D721Med (cell line): ENCODE data around the gene KSR1.
A peak's percentile ranks its signal among the peaks of the same experiment; 100 is the strongest.

ENCODE experiments used
- DNase-seq: peaks from one replicate; pipeline ENCODE4 v3.0.0; 2011; ENCODE audit warnings: low spot score; ENCODE audit not compliant: insufficient read length
- FAIRE-seq: peaks from 2 replicates; lab custom pipeline; 2011; peaks lifted over from hg19 to GRCh38; lab: Jason Lieb, UNC
- TF ChIP-seq, protein P1 (sequence below): IDR thresholded peaks from 2 replicates; pipeline ENCODE4 v1.5.1; 2012; ENCODE audit warnings: mild to moderate bottlenecking, control low read depth; ENCODE audit not compliant: insufficient read depth; ENCODE audit errors: missing control alignments

Gene KSR1

DNA sequence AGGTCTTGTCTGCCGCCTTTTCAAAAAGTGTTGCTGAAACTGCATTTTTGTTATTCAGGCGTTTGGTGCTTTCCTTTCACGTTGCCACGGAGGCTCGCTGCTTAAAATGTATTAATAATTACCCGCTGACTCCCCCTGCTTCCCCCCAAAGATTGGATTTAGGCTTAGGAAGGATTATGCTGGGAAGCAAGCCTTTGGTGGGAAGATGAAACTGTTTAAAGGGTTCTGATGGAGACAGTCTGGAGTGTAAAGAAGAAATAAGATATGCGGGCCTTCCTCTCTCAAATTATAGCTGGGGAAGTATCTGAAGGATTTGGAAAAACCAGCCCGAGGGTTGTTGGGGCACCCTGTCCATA, 1.1 kb downstream of the KSR1 start:
- TF ChIP-seq, protein P1, sequence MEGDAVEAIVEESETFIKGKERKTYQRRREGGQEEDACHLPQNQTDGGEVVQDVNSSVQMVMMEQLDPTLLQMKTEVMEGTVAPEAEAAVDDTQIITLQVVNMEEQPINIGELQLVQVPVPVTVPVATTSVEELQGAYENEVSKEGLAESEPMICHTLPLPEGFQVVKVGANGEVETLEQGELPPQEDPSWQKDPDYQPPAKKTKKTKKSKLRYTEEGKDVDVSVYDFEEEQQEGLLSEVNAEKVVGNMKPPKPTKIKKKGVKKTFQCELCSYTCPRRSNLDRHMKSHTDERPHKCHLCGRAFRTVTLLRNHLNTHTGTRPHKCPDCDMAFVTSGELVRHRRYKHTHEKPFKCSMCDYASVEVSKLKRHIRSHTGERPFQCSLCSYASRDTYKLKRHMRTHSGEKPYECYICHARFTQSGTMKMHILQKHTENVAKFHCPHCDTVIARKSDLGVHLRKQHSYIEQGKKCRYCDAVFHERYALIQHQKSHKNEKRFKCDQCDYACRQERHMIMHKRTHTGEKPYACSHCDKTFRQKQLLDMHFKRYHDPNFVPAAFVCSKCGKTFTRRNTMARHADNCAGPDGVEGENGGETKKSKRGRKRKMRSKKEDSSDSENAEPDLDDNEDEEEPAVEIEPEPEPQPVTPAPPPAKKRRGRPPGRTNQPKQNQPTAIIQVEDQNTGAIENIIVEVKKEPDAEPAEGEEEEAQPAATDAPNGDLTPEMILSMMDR: no peak
- DNase-seq: peak; percentile 75
- no peak for FAIRE-seq

DNA sequence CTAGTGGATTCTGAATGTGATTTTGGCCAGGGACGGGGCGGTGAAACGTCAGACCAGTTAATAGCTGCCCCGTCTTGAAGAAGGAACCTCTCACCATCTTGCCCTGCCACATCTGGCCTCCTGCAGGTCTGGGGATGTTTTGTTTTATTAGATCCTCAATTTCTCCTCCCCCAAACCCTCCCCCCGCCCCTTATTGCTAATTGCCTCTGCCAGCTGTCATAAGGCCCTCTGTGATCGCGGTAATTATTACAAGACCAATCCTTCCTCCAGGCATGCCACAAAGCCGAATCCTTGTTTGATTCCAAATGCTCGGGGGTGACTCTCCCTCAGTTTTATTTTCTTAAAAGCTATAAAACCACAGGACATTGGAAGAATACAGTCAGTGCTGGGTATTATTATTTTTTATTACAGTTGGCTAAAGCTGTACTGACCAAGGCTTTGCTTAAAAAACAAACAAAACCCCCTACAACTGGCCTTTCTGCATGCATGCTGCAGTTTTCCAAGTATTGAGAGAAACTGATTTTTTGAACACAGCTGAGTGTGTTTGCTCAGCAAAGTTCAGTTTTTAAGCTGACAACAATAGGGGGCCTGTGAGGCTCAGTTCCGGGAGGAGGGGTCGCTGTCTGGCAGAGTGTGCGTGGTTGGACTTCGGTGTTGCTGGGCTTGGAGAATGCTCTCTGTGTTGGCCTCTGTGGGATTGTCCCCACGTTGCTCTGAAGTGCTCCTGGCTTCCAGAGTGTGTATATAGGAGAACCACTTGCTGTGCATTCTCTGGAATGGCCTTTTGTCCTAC, 1.7 kb downstream of the KSR1 start:
- TF ChIP-seq, protein P1: no peak
- peak; percentile 69 for DNase-seq
- FAIRE-seq: no peak

DNA sequence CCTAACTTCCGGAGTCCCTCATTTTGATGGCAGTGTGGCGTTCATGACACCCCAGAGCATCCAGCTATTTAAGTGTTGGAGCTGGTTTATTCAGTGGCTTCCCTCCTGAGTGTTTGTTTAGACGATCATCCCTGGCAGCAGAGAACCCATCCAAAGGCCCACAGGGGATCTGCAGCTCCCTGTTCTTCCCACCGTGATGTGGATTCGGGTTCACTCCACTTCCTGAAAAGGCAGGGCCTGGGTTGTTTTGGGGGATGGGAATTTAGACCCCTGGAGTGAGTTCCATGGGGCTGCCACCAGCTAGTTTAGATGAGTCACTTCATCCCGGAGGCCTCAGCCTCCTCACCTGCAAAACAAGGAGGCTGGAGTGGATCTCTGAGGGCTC, 2.3 kb downstream of the KSR1 start:
- no peak for FAIRE-seq
- no peak for DNase-seq
- TF ChIP-seq, protein P1: no peak

DNA sequence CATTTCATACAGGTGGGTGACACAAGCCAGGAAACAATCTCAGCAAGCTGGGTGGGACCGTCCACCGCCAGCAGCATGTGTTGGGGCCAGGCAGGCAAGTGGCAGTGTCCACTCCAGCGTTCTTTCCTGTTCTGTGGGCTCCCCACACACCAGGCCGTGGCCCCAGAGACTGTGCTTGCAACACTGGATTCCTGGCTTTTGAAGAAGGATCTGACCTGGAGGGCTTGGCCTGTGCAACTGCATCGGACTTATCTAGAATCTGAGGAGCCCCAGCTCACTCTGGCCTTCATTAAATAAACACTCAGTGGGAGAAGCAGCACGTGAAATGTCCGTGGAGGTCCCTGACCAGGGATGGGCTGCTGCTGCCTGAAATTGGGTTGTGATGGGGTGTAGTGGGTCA, 3.2 kb downstream of the KSR1 start:
- DNase-seq: no peak
- TF ChIP-seq, protein P1: no peak
- no peak for FAIRE-seq

DNA sequence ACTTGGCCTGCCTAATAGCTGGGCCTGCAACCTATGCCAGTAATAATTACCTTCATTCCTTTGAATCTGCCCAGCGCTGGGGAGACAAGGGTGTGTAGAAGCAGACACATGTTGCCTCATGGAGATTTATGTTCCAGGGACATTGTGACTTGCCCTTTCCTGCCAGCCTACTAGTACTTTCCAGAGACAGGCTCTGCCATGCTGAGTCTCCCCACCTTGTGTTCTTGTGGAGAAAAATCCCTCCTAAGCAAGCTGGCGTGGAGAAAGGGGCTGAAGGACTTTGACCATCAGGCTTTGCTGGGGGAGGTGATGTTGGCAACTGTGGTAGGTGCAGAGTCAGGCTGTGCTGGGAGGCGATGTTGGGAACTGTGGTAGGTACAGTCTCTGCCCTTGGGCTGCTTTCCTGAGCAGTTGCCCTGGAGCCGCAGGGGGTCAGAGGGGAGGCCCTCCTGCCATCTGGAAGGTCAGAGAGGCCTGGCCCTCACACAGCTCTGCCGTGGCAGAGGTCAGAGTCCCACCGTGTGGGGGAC, 4.0 kb downstream of the KSR1 start:
- DNase-seq (no peak), FAIRE-seq (no peak)
- TF ChIP-seq, protein P1: no peak

DNA sequence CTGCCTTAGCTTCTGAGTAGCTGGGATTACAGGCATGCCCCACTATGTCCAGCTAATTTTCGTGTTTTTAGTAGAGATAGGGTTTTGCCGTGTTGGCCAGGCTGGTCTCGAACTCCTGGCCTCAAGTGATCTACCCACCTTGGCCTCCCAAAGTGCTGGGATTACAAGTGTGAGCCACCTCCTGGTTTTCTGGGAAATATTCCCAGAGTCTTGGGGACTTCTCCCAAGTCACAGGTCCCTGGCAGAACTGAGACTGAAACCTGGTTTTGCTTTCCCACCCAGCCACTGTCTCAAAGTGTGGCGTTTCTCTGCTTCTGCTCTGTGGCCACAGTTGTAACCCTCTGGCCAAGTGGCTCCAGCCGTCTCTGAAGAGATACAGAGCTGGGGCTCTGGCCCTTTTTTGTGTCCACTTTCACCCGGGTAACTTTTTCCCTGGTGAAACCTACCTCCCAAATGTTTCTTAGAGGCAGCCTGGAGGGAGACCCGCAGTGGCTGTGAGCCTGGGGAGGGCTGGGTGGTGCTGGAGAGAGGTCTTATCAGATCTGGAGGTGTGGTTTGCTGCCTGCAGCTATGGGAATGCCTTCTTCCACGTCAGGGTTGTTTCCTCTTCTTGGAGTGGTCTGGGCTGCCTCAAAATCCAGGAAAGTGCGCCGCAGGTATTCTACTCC, 5.1 kb downstream of the KSR1 start:
- TF ChIP-seq, protein P1: no peak
- DNase-seq (no peak), FAIRE-seq (no peak)

DNA sequence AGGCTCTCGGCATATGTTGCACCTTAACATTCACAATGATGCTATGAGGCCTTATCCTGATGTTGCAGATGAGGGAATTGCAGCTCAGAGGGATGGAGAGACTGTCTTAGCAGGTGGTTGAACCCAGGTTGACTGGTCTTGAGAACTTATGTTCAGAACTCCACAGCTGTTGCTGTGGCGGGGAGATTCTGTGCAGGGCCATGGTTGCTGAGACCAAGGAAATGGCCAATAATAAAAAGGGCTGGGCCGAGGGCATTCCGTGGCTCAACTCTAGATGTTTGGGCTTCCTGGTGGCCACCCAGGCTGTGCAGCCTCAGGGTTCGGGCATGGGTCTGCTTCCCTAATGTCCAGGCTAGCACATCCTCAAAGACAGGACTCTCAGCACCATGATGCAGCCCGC, 5.9 kb downstream of the KSR1 start:
- TF ChIP-seq, protein P1: no peak
- FAIRE-seq (no peak), DNase-seq (no peak)
